A549 (cell line): ENCODE data around the gene ANGPT4. TPM values are rescaled to one million over a fixed set of nuclear protein-coding genes. Genes with fewer than 3 reads are reported as not detected.

Experiments used
- ATAC-seq, 2 experiments: fragments of 200-7000 bp in 1 of 2; fragments of >200 bp in 1 of 2; cut with Nextera tagmentation in 1 of 2; cut with Tn5 transposase in 1 of 2; 3 replicates each; pipeline versions ENCODE4 v1.8.0 to v1.9.1; 2018 to 2020; ENCODE audit warnings: mild to moderate bottlenecking in 1 of 2, moderate library complexity in 1 of 2
- CTCF ChIA-PET: fragments of 300-600 bp; sonication (Branson Sonifier 250); formaldehyde crosslinking; extraction: SDS; loops from one replicate; lab custom pipeline; 2021; ENCODE audit warnings: antibody characterized with exemption, inconsistent platforms; lab: Yijun Ruan, JAX
- POLR2A ChIA-PET: fragments of 350-600 bp; formaldehyde crosslinking; extraction: SDS; loops from one replicate; lab custom pipeline; 2021; ENCODE audit warnings: antibody characterized with exemption, inconsistent platforms; lab: Yijun Ruan, JAX
- DNase-seq, 2 experiments: peaks; one replicate each; pipeline versions ENCODE4 v3.0.0 to v3.0.0-alpha.2; 2011 to 2016; ENCODE audit warnings: low read depth in 1 of 2, low spot score in 1 of 2
- FAIRE-seq: peaks from 2 replicates; lab custom pipeline; 2011; peaks lifted over from hg19 to GRCh38; lab: Jason Lieb, UNC
- H3K27ac ChIP-seq, 2 experiments: fragments of >200 bp; sonication (Bioruptor Twin); formaldehyde crosslinking; 3 replicates each; pipeline ENCODE4 v1.5.1; 2016 to 2017
- H3K4me1 ChIP-seq: fragments of >200 bp; sonication (Bioruptor Twin); formaldehyde crosslinking; 3 replicates; pipeline ENCODE4 v1.6.1; 2016
- H3K4me2 ChIP-seq: fragments of >200 bp; sonication (Bioruptor Twin); formaldehyde crosslinking; 3 replicates; pipeline ENCODE4 v1.6.1; 2016
- H3K4me3 ChIP-seq: fragments of >200 bp; sonication (Bioruptor Twin); formaldehyde crosslinking; 3 replicates; pipeline ENCODE4 v1.5.1; 2016
- H3K9me3 ChIP-seq: fragments of >200 bp; sonication (Bioruptor Twin); formaldehyde crosslinking; 3 replicates; pipeline ENCODE4 v1.6.1; 2016
- CBX2 ChIP-seq: fragments of 200-600 bp; sonication (generic); IDR thresholded peaks from 2 replicates; pipeline ENCODE4 v1.6.1; 2016; ENCODE audit warnings: low read depth, mild to moderate bottlenecking, borderline replicate concordance
- CHD4 ChIP-seq: fragments of 200-600 bp; sonication (generic); IDR thresholded peaks from 2 replicates; pipeline ENCODE4 v1.6.1; 2016; ENCODE audit warnings: antibody characterized with exemption, mild to moderate bottlenecking, borderline replicate concordance
- CTCF ChIP-seq: fragments of >200 bp; sonication (Bioruptor Twin); formaldehyde crosslinking; IDR thresholded peaks from 3 replicates; pipeline ENCODE4 v1.5.1; 2016
- EHMT2 ChIP-seq: fragments of 200-600 bp; sonication (generic); IDR thresholded peaks from 2 replicates; pipeline ENCODE4 v1.6.1; 2016; ENCODE audit warnings: antibody characterized with exemption, low read depth, mild to moderate bottlenecking, moderate library complexity
- FOSB ChIP-seq: fragments of 250-450 bp; sonication (Bioruptor Pico); IDR thresholded peaks from 2 replicates; pipeline ENCODE4 v1.5.0; 2020; ENCODE audit warnings: mild to moderate bottlenecking, moderate library complexity
- GATA3 ChIP-seq: IDR thresholded peaks from 2 replicates; pipeline ENCODE4 v1.6.1; 2012; ENCODE audit warnings: borderline replicate concordance
- HDAC2 ChIP-seq: fragments of 200-600 bp; sonication (generic); IDR thresholded peaks from 2 replicates; pipeline ENCODE4 v1.6.1; 2016
- HOXB13 ChIP-seq: fragments of 250-450 bp; sonication (Bioruptor Pico); IDR thresholded peaks from 2 replicates; pipeline ENCODE4 v1.5.0; 2020; ENCODE audit warnings: low read depth, mild to moderate bottlenecking, moderate library complexity
- JUNB ChIP-seq: fragments of >200 bp; sonication (Bioruptor Twin); formaldehyde crosslinking; IDR thresholded peaks from 2 replicates; pipeline ENCODE4 v1.6.1; 2016
- MYC ChIP-seq: IDR thresholded peaks from 2 replicates; pipeline ENCODE4 v1.6.1; 2012; ENCODE audit warnings: mild to moderate bottlenecking, inconsistent platforms, low read length, improper control_type of control experiment, borderline replicate concordance
- NR3C1 ChIP-seq: fragments of >200 bp; sonication (Bioruptor Twin); formaldehyde crosslinking; IDR thresholded peaks from 3 replicates; pipeline ENCODE4 v1.6.1; 2017
- PHF8 ChIP-seq: fragments of 200-600 bp; sonication (generic); IDR thresholded peaks from 2 replicates; pipeline ENCODE4 v1.6.1; 2016; ENCODE audit warnings: low read depth, mild to moderate bottlenecking, antibody characterized with exemption, moderate library complexity, borderline replicate concordance
- POLR2A ChIP-seq: IDR thresholded peaks from 2 replicates; pipeline ENCODE4 v1.6.1; 2012; ENCODE audit warnings: mild to moderate bottlenecking, low read length
- REST ChIP-seq: fragments of 200-600 bp; sonication (generic); IDR thresholded peaks from 2 replicates; pipeline ENCODE4 v1.6.1; 2016; ENCODE audit warnings: antibody characterized with exemption, mild to moderate bottlenecking, moderate library complexity
- RFX5 ChIP-seq: fragments of 450-650 bp; IDR thresholded peaks from 2 replicates; pipeline ENCODE4 v1.7.1; 2014; ENCODE audit warnings: antibody characterized with exemption, mild to moderate bottlenecking, moderate library complexity
- SREBF2 ChIP-seq: fragments of 450-650 bp; IDR thresholded peaks from 2 replicates; pipeline ENCODE4 v1.6.1; 2014; ENCODE audit warnings: mild to moderate bottlenecking, moderate library complexity
- TFCP2L1 ChIP-seq: fragments of 250-450 bp; sonication (Bioruptor Pico); IDR thresholded peaks from 2 replicates; pipeline ENCODE4 v1.5.0; 2021; ENCODE audit warnings: mild to moderate bottlenecking
- TP53 ChIP-seq: fragments of 250-450 bp; sonication (Bioruptor Pico); IDR thresholded peaks from 2 replicates; pipeline ENCODE4 v1.5.0; 2021; ENCODE audit warnings: mild to moderate bottlenecking, moderate library complexity
- ZNF302 ChIP-seq: fragments of 250-450 bp; sonication (Bioruptor Pico); IDR thresholded peaks from 2 replicates; pipeline ENCODE4 v1.9.0; 2021; ENCODE audit warnings: inconsistent platforms, mild to moderate bottlenecking, moderate library complexity
- ZSCAN20 ChIP-seq: fragments of 250-450 bp; sonication (Bioruptor Pico); IDR thresholded peaks from 2 replicates; pipeline ENCODE4 v1.8.0; 2022; ENCODE audit warnings: mild to moderate bottlenecking, moderate library complexity
- WGBS: methylation state at CpG from one replicate; pipeline ENCODE4 v1.1.6; 2017; ENCODE audit errors: missing lambda C conversion rate; 5-methylcytosine and 5-hydroxymethylcytosine counted together
- polyA plus RNA-seq, 4 experiments: library from polyadenylated mRNA; depleted of rRNA in 3 of 4; stranded (reverse); fragments of >200 nt; fragmentation: RNase III in 1 of 4; extraction: RNeasy Plus Mini Kit Qiagen cat#74134 plus additional on column Dnase treatment in 1 of 4; gene quantifications; 2 replicates in 3 of 4; 3 replicates in 1 of 4; pipeline ENCODE4 v1.2.3, GENCODE V29; 2011 to 2017
- TF ChIP-seq, protein P1 (sequence below): fragments of 150-350 bp; IDR thresholded peaks from 2 replicates; pipeline ENCODE4 v1.6.1; 2014; ENCODE audit warnings: low read depth, mild to moderate bottlenecking, low read length
- TF ChIP-seq, protein P2 (sequence below): fragments of 450-650 bp; IDR thresholded peaks from 2 replicates; pipeline ENCODE4 v1.6.1; 2014; ENCODE audit warnings: antibody characterized with exemption

Gene ANGPT4
- polyA plus RNA-seq, 2 of the 4 experiments (the other 2 are of a cell fraction), result 0.04 TPM; not detected in 1

- no peaks in the 10 kb centered on the region for H3K9me3 ChIP-seq
- H3K4me1 ChIP-seq, result no peaks in the 10 kb centered on the region
- ATAC-seq, result no peak
- no peak for FAIRE-seq
- WGBS, result 66% methylated on average over 5 of the region's 5 CpGs
- POLR2A ChIA-PET, result no interaction called here
- CTCF ChIA-PET, result interaction anchor here (0.6 to 1.9 kb wide), 4 partner anchors 10 to 104 kb away, joined by 3 to 10 read pairs (median 4); no protein-coding TSS in a partner anchor
- H3K4me2 ChIP-seq, result no peak overlapping the region
- H3K27ac ChIP-seq, result no peak overlapping the region
- no peak for TF ChIP-seq GATA3
- no peak for TF ChIP-seq HDAC2
- TF ChIP-seq TFCP2L1 (CRISPR knock-in tag), result no peak
- TF ChIP-seq FOSB, result no peak
- no peak for TF ChIP-seq ZNF302
- TF ChIP-seq RFX5, result no peak
- TF ChIP-seq CHD4, result no peak
- no peak for TF ChIP-seq POLR2A
- no peak for DNase-seq
- no peak overlapping the region for H3K4me3 ChIP-seq
These were observed 3.4 kb upstream of the ANGPT4 start for GRCh38 chr20:919491-919916.

DNA sequence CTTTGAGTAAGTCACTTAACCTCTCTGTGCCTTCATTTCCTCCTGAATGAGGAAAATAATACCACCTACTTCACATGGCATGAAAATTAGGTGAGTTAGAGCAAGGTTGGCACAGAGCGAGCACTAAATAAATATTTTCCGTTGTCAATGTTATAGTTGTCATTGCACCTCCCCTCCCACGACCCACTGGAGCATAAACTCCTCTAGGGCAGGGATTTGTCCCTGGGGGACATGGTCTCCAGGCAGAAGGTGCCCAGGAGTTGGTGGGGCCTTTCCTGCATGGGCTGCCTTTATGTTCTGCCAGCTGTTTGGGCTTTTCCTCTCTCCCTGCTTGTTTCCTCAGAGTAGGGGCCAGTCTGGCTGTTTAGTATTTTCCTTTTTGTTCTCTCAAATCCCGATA, 1.3 kb upstream of the ANGPT4 start:
- Histone ChIP-seq H3K4me1 (no peaks in the 10 kb centered on the region), H3K27ac (no peak overlapping the region), H3K9me3 (no peaks in the 10 kb centered on the region), H3K4me3 (no peak overlapping the region), H3K4me2 (no peak overlapping the region)
- no peak for ATAC-seq
- TF ChIP-seq, protein P1, sequence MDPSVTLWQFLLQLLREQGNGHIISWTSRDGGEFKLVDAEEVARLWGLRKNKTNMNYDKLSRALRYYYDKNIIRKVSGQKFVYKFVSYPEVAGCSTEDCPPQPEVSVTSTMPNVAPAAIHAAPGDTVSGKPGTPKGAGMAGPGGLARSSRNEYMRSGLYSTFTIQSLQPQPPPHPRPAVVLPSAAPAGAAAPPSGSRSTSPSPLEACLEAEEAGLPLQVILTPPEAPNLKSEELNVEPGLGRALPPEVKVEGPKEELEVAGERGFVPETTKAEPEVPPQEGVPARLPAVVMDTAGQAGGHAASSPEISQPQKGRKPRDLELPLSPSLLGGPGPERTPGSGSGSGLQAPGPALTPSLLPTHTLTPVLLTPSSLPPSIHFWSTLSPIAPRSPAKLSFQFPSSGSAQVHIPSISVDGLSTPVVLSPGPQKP, result no peak
- TF ChIP-seq PHF8, result no peak
- no peak for TF ChIP-seq JUNB
- no peak for TF ChIP-seq REST
- TF ChIP-seq ZSCAN20, result no peak
- no peak for TF ChIP-seq HOXB13
- no peak for TF ChIP-seq RFX5
- no peak for TF ChIP-seq MYC
- no peak for TF ChIP-seq FOSB
- no peak for TF ChIP-seq ZNF302
- no peak for TF ChIP-seq HDAC2
- ChIA-PET POLR2A (no interaction called here), CTCF (interaction anchor here (0.8 to 1.8 kb wide), 4 partner anchors 24 to 39 kb away, joined by 3 to 8 read pairs (median 3); no protein-coding TSS in a partner anchor)
- WGBS, result 32% methylated on average over 4 of the region's 4 CpGs
- DNase-seq, result no peak
- FAIRE-seq, result no peak

- ATAC-seq (no peak), FAIRE-seq (no peak), DNase-seq (no peak)
- no peak overlapping the region for H3K4me2 ChIP-seq
- CTCF ChIA-PET, result interaction anchor here (0.8 to 1.8 kb wide), 4 partner anchors 25 to 40 kb away, joined by 3 to 8 read pairs (median 3); no protein-coding TSS in a partner anchor
- no peak overlapping the region for H3K4me3 ChIP-seq
- WGBS, result 55% methylated on average over 5 of the region's 5 CpGs
- POLR2A ChIA-PET, result no interaction called here
- no peaks in the 10 kb centered on the region for H3K4me1 ChIP-seq
- H3K27ac ChIP-seq, result no peak overlapping the region
- H3K9me3 ChIP-seq, result no peaks in the 10 kb centered on the region
- TF ChIP-seq SREBF2 (no peak), EHMT2 (no peak), REST (no peak), CBX2 (no peak), CTCF (no peak), TP53 (no peak), NR3C1 (no peak), PHF8 (no peak)
- TF ChIP-seq, protein P2, sequence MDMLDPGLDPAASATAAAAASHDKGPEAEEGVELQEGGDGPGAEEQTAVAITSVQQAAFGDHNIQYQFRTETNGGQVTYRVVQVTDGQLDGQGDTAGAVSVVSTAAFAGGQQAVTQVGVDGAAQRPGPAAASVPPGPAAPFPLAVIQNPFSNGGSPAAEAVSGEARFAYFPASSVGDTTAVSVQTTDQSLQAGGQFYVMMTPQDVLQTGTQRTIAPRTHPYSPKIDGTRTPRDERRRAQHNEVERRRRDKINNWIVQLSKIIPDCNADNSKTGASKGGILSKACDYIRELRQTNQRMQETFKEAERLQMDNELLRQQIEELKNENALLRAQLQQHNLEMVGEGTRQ, result no peak
These were observed 691 bp upstream of the ANGPT4 start for GRCh38 chr20:916825-917224.
